NCI-H1105 (cell line): Measurements from ENCODE around the gene UMODL1.
A peak's percentile ranks its signal among the peaks of the same experiment; 100 is the strongest.

Experiments used
- DNase-seq: peaks from one replicate; lab custom pipeline; 2025; lab: John Stamatoyannopoulos, UW

The UMODL1 gene

DNA sequence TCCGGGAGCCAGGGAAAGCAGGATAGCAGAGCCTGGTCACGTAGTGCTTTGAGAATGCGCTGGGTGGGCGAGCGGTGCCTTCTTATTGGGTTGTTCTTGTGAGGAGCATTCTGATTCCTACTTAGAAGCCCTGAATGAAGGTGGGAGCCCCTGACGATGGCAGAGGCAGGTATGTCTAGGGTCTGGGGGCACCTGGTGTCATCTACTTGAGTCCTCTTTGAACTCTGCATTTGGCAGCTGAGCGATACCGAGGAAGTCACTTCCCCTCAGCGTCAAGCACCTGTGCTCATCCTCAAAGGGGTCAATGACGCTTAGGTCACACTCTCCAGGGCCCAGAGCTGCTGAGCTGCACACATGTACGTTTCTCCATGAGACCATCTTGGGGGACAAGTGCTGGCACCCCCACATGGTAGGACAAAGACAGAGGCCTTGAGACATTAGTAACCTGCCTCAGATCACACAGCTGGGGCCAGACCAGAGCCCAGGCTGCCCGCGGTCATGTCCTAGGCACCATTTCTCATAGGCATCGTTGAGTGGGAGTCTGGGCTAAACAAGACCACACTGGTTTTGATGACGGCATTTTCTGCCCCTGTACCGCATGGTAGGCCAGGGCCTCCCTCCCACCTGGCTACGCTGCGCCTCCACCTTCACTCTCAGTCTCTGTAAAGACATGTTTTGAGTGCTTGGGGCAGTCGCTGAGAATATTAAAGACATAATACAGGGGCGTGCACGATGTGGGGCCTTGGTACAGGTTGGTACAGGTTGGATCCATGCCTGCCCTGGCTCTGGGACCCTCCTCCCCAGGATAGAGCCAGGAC is 78.7 kb downstream of the UMODL1 start:
- DNase-seq: no peak

DNA sequence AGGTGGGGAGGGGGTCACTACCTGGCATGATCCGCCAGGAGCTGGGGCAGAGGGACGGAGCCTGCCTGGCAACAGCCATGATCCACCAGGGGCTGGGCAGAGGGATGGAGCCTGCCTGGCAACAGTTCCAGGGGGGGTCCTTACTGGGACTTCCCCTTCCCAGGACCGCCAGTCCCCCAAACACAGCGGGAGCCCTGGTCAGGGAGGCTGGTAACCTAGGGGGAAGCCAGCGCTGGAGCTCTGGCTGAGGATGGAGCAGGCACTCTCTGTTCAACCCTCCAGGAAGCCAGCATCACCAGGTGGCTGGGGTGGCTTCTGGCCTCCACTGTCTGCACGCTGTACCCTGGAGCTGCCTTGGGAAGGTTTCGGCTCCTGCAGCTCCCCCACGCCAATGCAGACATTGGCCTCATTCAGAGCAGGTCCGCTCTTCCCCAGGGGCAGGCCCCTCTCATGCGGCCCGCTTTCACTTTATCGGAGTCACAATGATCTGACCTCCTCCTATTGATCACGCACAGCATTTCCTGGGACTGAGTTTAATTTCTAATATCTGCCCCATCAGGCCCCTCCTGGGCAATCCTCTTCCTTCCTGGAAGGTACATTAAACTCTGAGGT is 79.5 kb downstream of the UMODL1 start:
- DNase-seq: no peak

- DNase-seq: no peak
Observed at GRCh38 chr21:42151148-42151947, 80.2 kb downstream of the UMODL1 start.

DNA sequence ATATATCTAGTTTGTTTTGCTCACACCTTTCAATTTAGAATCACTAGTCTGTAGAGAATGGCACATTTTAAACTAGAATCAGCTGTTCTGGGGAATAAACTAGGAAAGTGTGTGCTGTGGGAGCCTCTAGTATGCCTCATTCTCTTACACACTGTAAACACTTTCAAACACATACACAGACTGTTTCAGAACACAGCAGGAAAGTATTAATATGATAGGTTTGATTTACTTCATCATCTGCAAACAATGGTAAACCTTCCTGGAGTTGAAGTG is 80.8 kb downstream of the UMODL1 start:
- no peak for DNase-seq

- DNase-seq: no peak
Observed at GRCh38 chr21:42153046-42153686, 82.0 kb downstream of the UMODL1 start.

- DNase-seq: no peak
Observed at GRCh38 chr21:42153746-42154145, 82.6 kb downstream of the UMODL1 start.

DNA sequence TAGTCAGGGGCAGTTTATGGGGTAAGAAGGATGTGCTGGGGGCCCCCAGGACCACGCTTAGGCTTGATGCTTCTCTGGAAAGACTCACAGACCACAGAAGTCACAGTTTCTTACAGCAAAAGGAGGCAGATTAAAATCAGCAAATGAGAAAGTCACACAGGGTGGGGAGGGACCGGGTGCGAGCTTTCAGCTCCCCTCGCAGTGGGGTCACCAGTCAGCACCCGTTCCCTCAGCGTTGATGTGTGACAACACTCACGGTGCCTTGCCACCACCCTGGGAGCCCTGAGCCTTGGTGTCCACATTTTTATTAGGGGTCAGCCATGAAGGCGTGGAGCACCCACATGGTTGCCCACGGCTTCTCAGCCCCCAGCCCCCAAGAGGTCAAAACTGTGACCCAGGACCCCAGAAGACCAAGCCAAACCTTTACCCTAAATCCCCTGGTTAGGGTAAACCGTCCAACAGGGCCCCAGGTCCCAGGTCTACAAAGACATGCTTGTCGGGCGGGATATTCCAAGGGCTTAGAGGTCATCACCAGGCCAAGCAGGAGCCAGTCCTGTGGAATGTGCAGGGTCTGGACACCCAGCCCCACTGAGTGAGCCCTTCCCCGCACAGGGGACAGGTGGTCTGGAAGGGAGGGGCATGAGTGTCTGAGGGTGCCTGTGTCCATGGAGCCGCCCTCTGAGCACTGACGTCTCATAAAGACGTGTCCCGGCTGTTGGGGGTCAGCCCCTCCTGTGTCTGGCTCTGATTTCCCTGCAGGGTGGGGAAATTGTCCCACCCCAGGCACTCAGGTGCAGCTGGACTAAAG is 83.3 kb downstream of the UMODL1 start:
- DNase-seq: no peak

DNA sequence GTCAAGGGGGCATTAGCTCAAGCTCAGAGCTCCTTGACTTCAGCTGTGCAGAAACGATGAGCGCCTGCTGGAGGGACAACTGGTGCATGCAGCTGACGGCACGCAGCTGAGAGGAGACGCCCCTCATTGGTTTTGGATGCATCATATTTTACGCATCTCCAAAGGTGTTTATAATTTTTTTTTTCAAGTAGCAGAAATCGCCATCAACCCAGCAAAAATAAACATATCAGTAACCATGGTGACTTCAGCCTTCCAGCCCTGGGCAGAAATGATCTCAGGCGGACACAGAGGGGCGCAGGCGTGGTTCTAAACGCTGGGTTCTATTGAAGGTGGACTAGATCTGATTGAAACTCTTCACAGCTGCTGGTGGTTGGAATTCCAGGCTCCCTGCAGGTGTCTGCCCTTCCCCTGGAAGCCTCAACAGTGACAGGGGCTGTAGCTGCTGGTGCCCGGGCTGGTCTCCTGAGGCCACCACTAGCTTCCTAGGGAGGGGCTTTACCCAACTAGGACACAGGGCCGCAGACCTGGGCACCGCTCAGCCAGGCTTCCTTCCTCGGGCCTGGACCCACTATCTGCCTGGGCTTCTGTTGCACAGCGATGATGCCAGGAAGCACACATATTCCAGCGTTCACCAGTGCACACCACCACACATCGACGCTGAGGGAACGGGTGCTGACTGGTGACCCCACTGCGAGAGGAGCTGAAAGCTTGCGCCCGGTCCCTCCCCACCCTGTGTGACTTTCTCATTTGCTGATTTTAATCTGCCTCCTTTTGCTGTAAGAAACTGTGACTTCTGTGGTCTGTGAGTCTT is 84.1 kb downstream of the UMODL1 start:
- no peak for DNase-seq

DNA sequence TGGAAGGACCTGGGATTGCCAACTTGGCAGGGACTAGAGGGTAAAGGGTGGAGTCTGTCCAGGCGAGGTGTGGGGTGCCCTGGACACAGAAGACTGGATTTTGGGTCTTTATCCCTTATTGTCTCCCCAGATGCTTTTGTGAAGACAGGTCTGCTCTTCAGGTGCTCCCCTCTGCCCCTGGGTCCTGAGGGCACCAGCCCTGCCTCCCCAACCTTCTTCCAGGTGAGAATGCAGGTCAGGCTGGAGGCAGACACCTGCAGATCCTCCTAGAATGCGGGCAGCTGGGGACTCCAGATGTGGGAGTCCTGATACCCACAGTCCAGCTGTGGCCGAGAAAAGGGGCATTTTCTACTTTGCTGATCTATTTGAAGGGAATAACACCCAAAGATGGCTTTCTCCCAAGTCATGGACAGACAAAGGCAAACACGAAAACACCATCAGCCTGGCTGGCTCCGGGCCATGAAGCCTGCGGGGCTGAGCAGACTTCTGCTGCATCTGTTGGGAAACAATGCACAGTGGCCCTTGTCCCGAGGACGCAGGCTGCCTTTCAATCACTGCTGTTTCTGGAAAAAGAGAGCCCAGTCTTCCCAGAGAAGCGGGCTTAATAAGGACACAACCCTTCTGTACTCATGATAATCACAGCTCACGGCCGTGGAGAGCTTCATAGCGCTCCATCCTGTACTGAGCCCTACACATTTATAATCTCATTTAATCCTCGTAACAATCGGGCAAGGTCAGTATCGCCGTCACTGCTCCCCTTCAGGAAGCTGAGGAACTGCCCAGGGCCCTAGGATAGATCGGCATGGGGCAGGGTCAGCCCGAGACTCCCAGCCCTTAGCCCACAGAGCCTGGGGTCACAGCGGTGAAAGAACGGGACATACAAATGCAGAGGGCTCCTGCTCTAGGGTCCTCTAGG is 85.8 kb downstream of the UMODL1 start:
- peak; percentile 48 for DNase-seq

- DNase-seq: no peak
Observed at GRCh38 chr21:42157606-42158310, 86.6 kb downstream of the UMODL1 start.

- DNase-seq: no peak
Observed at GRCh38 chr21:42158846-42159245, 87.7 kb downstream of the UMODL1 start.

DNA sequence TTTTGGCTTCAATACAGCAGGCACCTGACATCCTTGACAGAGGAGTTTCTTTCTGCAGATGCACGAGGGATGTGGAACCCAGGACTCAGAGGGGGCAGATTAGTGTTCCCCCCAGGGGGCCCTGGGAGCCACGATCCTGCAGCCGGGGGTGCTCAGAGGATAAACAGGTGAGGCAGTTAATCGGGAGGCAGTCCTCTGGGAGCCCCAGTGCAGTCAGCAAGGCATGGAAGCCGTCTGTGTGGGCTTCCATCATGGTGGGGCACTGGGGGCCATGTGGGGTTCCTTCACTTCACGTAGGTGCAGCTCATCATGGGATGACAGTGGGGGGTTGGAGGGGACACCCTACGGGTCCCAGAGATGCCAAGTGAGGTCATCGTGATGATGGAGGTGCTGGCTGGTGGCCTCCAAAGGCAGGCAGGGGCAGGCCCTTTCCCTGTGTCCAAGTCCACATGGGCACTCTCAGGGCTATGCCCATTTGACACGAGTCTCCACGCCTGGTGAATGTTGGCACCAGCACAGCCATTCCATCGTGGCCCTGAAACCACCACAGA is 88.5 kb downstream of the UMODL1 start:
- DNase-seq: no peak

DNA sequence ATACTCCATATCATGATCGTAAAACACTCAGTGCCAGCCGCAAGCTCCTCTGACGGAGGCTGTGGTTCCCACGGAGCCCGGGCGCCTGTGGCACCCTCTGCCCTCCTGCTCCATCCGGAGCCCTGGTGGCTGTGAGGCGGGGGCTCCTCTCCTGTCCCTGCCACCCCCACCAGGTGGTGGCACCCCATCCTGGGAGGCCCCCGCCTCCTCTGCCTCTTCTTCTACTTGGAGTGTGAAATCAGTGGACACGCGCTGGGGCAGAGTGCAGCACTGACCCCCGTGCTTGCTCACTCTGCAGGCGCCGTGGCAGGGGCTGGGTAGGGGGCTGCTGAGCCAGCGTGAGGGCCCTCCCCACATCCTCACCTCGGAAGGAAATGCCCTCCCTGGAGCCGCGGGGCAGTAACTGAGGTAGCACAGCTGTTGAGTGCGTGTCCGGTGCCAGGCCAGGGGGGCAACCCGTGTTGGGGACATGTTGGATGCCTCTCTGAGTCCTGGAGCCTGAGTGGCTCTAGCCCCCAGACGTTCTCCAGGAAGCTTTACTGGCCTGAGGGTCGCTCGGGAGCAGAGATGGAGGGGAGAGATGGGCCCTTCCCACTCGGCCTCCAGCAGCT is 89.1 kb downstream of the UMODL1 start:
- DNase-seq: no peak

DNA sequence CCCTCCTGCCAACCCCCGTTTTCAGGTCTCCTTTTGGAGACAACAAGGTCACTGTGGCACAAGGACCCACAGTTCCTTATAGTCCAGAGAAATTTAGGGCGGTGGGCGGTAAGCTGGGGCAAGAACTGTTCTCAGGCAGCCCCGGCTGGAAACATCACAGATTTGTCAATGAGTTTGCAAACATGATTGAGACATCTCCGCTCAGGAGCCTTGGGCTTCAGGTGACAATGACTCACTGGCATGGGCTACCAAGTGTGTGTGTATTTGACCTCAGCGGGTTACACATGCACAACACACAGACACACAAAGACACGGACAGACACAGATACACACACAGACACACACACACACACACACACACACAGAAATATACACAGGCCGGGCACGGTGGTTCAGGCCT is 89.6 kb downstream of the UMODL1 start:
- DNase-seq: no peak

DNA sequence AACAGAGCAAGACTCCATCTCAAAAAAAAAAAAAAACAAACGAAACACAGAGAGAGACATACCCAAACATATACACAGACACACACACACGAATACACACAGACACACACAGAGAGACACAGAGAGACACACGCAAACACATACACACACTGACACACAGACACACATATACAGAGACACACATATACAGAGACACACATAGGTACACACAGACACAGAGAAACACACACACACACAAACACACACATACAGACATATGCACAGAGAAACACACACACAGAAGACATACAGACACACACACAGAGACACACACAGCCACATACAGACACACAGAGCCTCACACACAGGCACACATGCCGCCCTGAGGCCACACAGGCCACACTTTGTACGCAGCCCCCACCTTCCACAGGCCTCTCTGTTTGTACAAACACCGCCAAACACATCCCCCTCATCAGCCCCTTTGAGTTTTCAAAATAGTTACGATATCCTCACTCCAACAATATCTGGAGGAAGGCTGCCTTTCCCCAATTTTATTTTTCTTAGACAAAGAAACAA is 90.4 kb downstream of the UMODL1 start:
- no peak for DNase-seq

DNA sequence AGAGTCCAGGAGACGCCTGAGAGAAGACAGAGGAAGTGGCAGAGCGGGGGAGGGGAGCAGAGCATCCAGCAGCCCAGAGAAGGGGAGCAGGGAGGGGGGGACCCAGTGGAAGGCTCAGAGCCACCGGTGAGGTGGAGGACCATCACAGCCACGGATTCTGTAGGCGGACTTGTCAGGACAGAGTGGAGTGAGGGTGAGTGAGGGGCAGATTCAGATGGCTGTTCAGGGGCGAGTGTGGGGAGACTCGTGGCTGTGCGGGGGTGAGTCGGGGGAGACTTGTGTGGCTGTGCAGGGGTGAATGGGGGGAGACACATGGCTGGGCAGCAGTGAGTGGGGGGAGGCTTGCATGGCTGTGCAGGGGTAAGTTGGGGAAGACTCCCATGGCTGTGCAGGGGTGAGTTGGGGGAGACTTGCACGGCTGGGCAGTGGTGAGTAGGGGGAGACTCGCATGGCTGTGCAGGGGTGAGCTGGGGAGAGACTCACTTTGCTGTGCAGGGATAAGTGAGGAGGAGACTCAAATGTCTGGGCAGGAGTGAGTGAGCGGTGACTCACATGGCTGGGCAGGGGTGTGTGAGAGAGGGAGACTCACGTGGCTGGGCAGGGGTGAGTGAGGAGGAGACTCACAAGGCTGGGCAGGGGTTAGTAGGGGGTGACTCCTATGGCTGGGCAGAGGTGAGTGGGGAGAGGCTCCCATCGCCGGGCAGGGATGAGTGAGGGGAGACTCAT is 91.0 kb downstream of the UMODL1 start:
- DNase-seq: no peak

GRCh38 chr21:42162831-42163510 is 91.9 kb downstream of the UMODL1 start:
- no peak for DNase-seq
